Brain microvascular endothelial cell (primary cell): ENCODE data around the gene ABL1.

ENCODE experiments used
- DNase-seq: peaks from one replicate; pipeline ENCODE4 v3.0.0-alpha.2; 2020
- H3K27ac ChIP-seq: fragments of 250-450 bp; sonication (Bioruptor Pico); 2 replicates; pipeline ENCODE4 v1.5.1; 2020; ENCODE audit warnings: mild to moderate bottlenecking, moderate library complexity
- H3K27me3 ChIP-seq: fragments of 250-450 bp; sonication (Bioruptor Pico); replicated peaks from 2 replicates; pipeline ENCODE4 v1.5.1; 2020; ENCODE audit warnings: mild to moderate bottlenecking
- H3K36me3 ChIP-seq: fragments of 250-450 bp; sonication (Bioruptor Pico); replicated peaks from 2 replicates; pipeline ENCODE4 v1.5.1; 2020; ENCODE audit warnings: mild to moderate bottlenecking
- H3K4me3 ChIP-seq: 2 replicates; pipeline ENCODE4 v1.5.1; 2011; ENCODE audit warnings: low read depth, mild to moderate bottlenecking, control low read depth, low read length, moderate library complexity
- in situ Hi-C: cut with HindIII; loops from 2 replicates; pipeline ENCODE4 v1.10.0; 2017; ENCODE audit warnings: low sequenced_read_pairs, low pct_ligation_motif_present
- TF ChIP-seq, protein P1 (sequence below): IDR thresholded peaks from 2 replicates; pipeline ENCODE4 v1.5.1; 2011; ENCODE audit warnings: low read depth, mild to moderate bottlenecking, moderate library complexity, low read length, control low read depth, inconsistent platforms; ENCODE audit errors: missing control alignments

Gene ABL1

DNA sequence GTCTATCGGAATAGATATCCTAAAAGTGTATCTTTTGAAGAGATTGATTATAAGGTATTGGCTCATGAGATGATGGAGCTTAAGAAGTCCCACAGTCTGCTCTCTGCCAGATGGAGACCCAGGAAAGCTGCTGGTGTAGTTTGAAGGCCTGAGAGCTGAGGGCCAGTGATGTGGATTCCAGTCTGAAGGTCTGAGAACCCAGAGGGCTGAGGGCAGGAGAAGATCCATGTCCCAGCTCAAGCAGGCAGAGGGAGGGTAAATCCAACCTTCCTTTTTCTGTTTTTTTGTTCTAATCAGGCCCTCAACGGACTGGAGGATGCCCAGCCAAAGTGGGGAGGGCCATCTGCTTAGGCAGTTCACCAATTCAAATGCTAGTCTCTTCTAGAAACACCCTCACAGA is 11.0 kb upstream of the ABL1 start:
- in situ Hi-C loops, result no loop called here
- H3K27ac ChIP-seq, result peak overlapping the region; percentile 84
- H3K27me3 ChIP-seq, result no peaks in the 10 kb centered on the region
- no peak for DNase-seq
- TF ChIP-seq, protein P1, sequence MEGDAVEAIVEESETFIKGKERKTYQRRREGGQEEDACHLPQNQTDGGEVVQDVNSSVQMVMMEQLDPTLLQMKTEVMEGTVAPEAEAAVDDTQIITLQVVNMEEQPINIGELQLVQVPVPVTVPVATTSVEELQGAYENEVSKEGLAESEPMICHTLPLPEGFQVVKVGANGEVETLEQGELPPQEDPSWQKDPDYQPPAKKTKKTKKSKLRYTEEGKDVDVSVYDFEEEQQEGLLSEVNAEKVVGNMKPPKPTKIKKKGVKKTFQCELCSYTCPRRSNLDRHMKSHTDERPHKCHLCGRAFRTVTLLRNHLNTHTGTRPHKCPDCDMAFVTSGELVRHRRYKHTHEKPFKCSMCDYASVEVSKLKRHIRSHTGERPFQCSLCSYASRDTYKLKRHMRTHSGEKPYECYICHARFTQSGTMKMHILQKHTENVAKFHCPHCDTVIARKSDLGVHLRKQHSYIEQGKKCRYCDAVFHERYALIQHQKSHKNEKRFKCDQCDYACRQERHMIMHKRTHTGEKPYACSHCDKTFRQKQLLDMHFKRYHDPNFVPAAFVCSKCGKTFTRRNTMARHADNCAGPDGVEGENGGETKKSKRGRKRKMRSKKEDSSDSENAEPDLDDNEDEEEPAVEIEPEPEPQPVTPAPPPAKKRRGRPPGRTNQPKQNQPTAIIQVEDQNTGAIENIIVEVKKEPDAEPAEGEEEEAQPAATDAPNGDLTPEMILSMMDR, result no peak
- H3K36me3 ChIP-seq, result no peaks in the 10 kb centered on the region
- H3K4me3 ChIP-seq, result no peak overlapping the region

DNA sequence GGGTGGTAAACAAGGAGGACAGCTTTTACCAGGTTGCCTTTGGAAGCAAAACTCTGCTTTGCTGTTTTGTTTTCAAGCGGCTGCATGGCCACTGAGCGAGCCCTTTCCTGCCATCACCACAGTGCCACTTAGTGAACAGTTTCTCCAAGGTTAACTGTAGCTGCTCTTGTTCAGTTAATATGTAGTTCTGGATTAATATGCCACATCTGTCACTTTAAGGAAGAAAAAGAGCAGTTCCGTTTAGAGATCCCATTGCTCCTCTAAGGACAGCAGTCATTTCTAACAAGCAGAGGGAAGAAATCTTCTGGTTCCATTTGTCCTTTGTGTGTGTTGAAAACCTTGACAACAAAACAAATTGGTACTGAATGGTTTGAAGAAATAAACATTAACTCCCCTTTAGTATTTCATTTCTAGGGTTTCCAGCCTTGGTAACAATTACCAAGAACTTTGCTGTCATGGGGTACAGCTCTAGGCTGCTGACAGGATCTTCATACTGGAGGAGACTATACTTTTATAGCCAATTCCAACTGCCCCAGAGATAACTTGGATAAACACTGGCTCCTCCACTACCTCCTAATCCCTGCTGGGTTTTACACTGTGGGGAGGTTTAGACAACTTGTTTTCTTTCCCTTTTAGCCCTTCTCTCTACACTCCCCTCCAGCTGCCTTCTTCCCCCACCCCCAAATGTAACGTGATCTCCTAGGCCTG is 10.3 kb upstream of the ABL1 start:
- Histone ChIP-seq H3K36me3 (no peaks in the 10 kb centered on the region), H3K27me3 (no peaks in the 10 kb centered on the region), H3K27ac (peak overlapping the region; percentile 84), H3K4me3 (no peak overlapping the region)
- DNase-seq, result peak; percentile 80
- in situ Hi-C loops, result no loop called here
- TF ChIP-seq, protein P1, result no peak

DNA sequence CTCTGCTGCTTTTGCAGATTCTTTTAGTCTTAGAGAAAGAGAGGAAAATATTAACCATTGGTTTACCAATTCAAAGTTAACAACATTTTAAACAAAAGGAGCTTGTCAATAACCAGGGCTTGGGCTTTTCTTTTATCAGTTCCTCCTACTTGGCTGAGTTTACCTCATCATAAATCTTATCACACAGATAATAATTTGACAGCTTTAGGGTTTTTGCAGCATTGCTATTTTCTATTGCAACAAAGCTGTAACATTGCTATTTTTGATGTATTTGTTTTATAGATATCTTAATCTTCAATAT is 9.8 kb upstream of the ABL1 start:
- Histone ChIP-seq H3K36me3 (no peaks in the 10 kb centered on the region), H3K27ac (peak overlapping the region; percentile 84), H3K27me3 (no peaks in the 10 kb centered on the region), H3K4me3 (no peak overlapping the region)
- TF ChIP-seq, protein P1, result no peak
- DNase-seq, result no peak
- in situ Hi-C loops, result no loop called here

DNA sequence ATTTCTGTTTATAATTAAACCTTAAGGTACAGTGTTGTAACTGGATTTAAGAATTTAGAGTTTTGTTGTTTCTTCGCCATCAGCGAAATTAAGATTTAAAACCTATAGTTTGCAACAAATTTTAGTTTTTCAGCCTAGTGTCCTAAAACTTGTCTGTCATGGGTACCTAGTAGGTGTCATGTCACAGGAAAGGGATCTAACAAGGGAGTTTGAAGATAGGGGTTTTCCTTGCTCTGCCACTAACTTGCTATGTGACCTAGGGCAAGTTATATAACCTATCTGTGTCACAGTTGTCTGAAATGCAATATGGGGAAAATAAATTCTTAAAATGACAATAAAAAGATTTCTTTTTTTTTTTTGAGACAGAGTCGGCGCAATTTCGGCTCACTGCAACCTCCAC is 9.2 kb upstream of the ABL1 start:
- Histone ChIP-seq H3K27me3 (no peaks in the 10 kb centered on the region), H3K27ac (peak overlapping the region; percentile 84), H3K36me3 (no peaks in the 10 kb centered on the region), H3K4me3 (no peak overlapping the region)
- in situ Hi-C loops, result no loop called here
- TF ChIP-seq, protein P1, result no peak
- DNase-seq, result no peak

DNA sequence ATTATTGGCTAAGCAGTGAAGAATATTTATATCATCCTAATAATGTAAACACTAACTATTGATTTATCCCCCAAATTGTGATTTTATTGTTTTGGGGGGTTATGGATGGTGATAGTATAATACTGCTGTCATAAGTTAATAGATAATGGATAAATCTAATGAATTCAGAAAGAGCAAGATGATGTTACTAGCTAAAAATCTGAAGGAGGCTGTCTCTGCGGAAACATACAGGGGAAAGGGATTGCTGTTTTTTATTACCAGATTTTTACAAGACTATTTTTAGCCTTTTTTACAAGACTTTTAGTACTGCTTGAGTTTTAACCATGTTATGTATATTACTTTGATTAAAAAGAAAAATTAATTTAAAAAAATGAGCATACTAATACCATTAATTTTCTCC is 5.3 kb upstream of the ABL1 start:
- H3K27me3 ChIP-seq, result no peaks in the 10 kb centered on the region
- H3K4me3 ChIP-seq, result no peak overlapping the region
- in situ Hi-C loops, result no loop called here
- TF ChIP-seq, protein P1, result no peak
- no peak for DNase-seq
- no peak overlapping the region for H3K27ac ChIP-seq
- no peaks in the 10 kb centered on the region for H3K36me3 ChIP-seq

DNA sequence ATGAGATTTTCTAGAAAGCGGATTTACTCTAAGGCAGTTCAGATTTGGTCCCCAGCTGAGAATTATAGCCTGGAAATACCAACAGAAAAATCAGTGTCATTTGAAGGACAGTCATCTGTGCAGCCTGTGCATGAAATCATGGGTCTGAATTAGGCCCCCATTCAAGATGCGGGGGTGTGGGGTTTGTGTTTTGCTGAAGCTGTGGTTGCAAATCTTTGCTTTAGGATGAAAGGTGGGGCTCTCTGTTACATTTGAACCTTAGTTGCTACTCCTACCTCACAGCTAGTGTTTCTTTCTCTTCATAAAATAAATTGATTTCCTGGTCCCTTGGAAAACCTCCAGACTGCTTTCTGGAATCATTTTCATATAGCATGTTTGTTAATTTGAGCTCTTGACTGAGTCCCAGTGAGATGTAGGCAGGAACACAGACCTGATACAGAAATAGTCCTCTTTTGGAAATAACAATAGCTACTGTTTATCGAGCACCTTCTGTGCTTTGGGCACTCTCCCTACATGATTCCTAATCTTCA is 4.8 kb upstream of the ABL1 start:
- H3K27me3 ChIP-seq, result no peaks in the 10 kb centered on the region
- no peaks in the 10 kb centered on the region for H3K36me3 ChIP-seq
- no peak for DNase-seq
- no peak overlapping the region for H3K4me3 ChIP-seq
- in situ Hi-C loops, result no loop called here
- H3K27ac ChIP-seq, result no peak overlapping the region
- TF ChIP-seq, protein P1, result no peak
